ACHN (cell line): Measurements from ENCODE around the gene FGF1.

Experiments used
- DNase-seq: peaks from one replicate; pipeline ENCODE4 v3.0.0-alpha.2; 2015
- in situ Hi-C: cut with HindIII; loops from 2 replicates; pipeline ENCODE4 v1.10.0; 2017; ENCODE audit warnings: low sequenced_read_pairs, low pct_ligation_motif_present, low pct_unique_long_range_greater_than_20kb

FGF1 gene

GRCh38 chr5:142601432-142601831 is 84.5 kb downstream of the FGF1 start:
- in situ Hi-C loops, result no loop called here
- DNase-seq, result no peak

- no peak for DNase-seq
- in situ Hi-C loops, result no loop called here
Measured at GRCh38 chr5:142600611-142601358, 85.1 kb downstream of the FGF1 start.

DNA sequence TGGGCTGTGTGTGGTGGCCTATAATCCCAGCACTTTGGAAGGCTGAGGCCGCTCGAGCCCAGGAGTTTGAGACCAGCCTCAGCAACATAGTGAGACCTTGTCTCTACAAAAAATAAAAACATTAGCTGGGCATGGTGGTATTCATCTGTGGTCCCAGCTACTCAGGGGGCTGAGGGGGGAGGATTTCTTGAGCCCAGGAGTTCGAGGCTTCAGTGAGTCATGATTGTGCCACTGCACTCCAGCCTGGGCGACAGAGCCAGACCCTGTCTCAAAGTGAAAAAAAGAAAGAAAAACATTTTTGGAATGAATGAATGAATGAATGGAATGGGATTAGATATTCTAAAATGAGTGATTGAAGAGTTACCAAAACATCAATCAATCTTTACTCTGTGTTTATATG is 85.8 kb downstream of the FGF1 start:
- DNase-seq, result no peak
- in situ Hi-C loops, result no loop called here

GRCh38 chr5:142598338-142598700 is 87.6 kb downstream of the FGF1 start:
- in situ Hi-C loops, result no loop called here
- no peak for DNase-seq

- DNase-seq, result peak; percentile 65
- in situ Hi-C loops, result no loop called here
Measured at GRCh38 chr5:142597546-142598337, 88.1 kb downstream of the FGF1 start.

- in situ Hi-C loops, result no loop called here
Measured at GRCh38 chr5:142597025-142597424, 88.9 kb downstream of the FGF1 start.

DNA sequence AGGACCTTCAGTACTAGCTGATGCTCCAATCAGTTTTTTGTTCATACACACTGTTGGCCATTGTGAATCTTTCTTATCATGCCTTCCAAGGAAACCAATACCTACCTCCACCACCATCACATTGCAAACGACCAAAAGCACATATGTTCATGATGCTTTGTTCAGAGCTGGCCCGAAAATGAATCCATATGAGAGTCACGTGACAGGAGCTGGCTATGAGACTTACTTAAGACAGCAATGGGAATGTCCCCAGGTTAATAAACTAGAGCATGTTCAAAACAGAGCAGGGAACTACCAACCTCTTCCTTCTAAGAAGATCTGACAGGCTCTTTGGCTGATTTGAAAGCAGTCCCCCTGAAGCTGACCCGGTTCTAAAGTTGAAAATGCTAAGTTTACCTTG is 93.5 kb downstream of the FGF1 start:
- DNase-seq, result no peak
- in situ Hi-C loops, result no loop called here

More at GRCh38 chr5:142597025-142597424, 88.9 kb downstream of the FGF1 start:
- no peak for DNase-seq

DNA sequence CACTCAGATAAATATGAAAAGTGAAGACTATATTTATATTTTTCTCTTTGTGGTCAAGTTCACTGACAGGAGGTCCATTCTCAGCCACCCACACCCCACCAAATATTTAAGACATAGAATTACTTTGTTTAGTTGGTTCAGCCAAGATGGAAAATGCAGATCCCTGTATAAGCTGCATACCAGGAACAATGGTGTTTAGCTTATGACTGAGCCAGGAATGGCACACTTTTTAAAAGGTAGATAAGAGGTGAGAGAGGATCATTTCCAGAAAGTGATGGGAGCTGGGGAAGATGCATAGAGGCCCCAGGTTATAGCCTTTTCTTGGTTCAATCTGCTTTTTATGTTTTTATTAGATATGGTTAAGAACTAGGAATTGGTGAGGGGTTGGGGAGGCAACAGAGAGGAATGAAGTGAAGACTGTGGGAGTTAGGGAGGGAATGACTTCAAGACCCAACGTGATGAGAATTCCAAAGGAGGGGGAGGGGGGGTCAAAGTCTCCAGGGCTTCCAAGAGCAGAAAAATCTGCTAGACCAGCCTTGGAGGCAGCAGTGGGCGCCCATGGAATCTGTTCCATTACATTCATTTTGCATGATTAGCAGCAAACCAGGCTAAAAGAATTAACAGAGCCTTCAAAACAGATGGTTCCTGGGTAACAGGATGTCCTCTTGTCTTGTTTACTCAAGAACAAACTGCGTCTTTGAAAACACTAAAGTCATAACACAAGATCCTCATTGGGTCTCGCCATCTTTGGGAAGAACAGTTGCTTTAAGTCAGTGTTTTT is 95.2 kb downstream of the FGF1 start:
- in situ Hi-C loops, result no loop called here
- DNase-seq, result no peak

DNA sequence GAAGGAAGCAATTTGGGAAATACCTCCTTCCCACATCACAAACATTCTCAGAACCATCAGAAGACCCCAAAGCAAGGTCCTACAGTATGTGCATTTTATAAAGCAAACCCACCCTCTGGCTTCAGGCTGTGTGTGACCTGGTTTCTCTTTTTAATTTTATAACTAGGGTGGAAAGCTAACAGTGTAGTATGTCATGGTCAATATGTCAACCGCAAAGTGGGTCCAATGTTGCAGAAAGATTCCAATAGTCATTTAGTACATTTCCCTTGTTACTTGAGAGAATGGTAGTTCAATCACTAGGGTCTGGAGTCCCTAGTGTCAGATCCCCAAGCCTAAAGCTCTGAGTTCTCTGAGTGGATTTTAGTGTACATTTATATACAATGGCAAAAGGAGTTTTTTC is 96.2 kb downstream of the FGF1 start:
- no peak for DNase-seq
- in situ Hi-C loops, result no loop called here

DNA sequence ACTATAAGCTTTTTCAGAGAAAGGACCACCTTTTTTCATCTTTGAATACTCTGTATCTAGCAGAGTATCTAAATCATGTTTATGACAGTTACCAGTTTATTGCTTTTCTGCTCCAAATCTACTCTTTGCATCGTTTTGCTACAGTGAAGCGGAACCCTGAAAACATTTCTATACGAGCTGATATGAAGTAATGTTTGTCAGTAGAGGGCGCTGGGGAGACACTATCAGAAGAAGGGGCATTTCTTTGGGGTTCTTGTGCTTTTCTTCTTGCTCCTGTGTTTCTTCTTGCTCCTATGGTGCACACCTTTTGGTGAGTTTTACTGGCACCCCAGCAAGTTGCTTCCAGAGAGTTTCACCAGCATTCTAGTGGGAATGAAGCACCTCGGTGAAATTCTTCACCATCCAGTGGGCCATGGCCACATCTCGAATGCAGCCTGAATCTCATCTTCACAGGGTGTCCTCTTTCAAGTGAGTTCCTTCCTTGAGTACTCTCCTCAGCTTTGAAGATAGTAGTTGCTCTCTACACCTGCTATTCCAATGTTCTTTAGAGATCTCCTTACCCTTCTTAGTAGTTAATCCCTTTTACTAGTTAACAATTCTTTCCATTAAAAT is 98.4 kb downstream of the FGF1 start:
- in situ Hi-C loops, result no loop called here
- peak; percentile 39 for DNase-seq

DNA sequence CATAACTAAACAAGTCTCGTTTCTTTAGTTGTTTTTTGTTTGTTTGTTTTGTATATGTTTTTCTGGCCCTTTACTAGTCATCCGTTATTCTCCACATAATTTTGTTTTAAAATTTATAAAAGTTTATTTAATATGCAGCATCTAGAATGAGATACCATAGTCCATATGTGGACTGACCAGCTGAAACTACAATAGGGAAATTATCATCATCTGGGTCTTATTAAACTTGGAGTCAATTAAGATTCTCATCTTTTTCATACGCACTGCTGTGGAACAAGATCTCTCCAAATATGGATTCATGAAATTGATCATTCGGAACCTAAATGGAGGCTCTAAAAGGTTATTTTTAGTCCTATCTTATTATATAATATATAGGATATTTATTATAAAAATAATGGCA is 99.3 kb downstream of the FGF1 start:
- no peak for DNase-seq
- in situ Hi-C loops, result no loop called here

GRCh38 chr5:142585451-142585850 is 100.4 kb downstream of the FGF1 start:
- in situ Hi-C loops, result no loop called here
- DNase-seq, result no peak

DNA sequence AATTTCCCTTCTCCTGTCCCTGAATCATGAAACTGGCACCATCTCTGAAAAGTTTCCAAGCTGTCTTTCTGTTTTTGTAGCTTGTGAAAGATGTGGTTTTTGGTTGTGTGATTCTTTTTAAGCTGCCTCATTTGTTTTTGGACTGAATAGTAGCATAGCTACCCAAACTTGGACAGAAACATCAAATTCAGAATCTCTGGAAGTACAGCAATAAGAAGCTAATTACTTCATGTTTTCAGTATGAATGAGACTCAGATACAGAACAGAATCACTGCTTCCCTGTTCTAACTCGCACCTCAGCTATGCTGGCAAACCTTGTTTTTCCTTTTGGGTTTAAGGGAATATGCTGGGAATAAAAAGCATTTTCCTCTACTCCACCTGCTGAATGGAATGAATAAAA is 101.0 kb downstream of the FGF1 start:
- DNase-seq, result no peak
- in situ Hi-C loops, result no loop called here

DNA sequence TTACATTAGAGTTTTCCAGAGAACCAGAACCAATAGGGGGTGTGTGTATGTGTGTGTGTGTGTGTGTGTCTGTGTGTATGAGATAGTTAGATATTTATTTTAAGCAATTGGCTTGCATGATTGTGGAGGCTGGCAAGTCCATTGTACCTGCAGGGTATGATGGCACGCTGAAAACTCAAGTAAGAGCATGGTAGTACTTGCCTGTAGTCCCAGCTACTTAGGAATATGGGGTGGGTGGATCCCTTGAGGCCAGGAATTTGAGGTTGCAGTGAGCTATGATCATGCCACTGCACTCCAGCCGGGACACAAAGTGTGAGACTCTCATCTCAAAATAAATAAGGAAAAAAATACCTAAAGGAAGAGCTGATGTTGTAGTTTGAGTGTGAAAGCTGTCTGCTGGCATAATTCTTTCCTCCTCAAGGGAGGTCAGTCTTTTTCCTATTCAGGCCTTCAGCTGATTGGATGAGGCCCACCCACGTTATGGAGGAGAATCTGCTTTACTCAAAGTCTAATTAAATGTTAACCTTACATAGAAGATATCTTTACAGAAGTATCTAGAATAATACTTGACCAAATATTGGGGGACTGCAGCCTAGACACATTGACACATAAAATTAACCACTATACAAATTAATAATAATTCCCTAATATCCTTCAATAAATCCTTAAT is 107.6 kb downstream of the FGF1 start:
- in situ Hi-C loops, result no loop called here
- no peak for DNase-seq

GRCh38 chr5:142576804-142577203 is 109.1 kb downstream of the FGF1 start:
- DNase-seq, result no peak
- in situ Hi-C loops, result no loop called here

- no peak for DNase-seq
- in situ Hi-C loops, result no loop called here
Measured at GRCh38 chr5:142576303-142576702, 109.6 kb downstream of the FGF1 start.

- DNase-seq, result no peak
- in situ Hi-C loops, result no loop called here
Measured at GRCh38 chr5:142572006-142572405, 113.9 kb downstream of the FGF1 start.

DNA sequence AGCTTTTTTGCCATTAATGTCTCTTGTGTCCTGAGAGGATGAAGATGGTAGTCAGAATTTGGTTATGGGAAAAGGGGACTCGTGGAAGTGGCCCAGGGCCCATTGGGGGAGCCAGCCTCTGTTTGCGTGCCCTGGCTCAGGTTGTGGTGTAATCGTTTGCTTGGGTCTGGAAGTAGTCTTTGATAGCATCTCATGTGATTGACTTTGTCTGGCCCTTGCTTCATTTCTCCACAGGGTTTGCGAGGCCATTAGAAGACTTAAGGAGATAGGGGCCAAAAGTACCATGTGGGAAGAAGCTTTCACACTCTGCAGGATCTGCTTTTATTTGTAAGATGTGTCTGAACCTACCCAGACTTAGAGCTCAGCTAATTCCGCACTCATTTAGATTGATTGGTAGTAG is 114.5 kb downstream of the FGF1 start:
- no peak for DNase-seq
- in situ Hi-C loops, result no loop called here
